ENCODE results near the gene HP1BP3. TPM values are rescaled to one million over a fixed set of nuclear protein-coding genes. Genes with fewer than 3 reads are reported as not detected.

Gene HP1BP3
- total RNA-seq, 1 donor from 2014 or later = 257 TPM

DNA sequence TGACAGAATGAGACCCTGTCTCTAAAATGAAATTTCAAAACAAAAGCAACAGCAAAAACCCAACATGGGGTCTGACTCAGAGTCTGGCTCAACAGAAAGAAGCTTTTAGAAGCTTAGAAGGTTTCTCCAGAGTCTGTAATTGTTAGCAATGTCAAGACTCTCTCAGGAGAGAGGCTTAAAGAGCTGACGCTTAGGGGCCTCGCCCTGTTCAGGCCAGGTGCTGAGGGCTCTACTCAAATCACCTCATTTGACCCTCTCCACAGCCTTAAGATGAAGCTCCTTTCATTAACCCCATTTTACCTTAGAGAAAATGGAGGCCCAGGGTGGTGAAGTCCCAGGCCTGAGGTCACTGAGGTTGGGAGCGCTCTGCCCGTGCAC lies 64.0 kb downstream of the HP1BP3 start:
- H2AFZ ChIP-seq (replicated peaks) = no peak overlapping the region
- Mint-ChIP-seq H3K4me3 (no peak overlapping the region), H3K4me1 (peaks cover 11% of the 10 kb centered on the region), H3K27ac (no peak overlapping the region), H3K27me3 (ENCODE audit: insufficient read depth, low read depth) (peaks cover 8% of the 10 kb centered on the region), H3K9me3 (no peaks in the 10 kb centered on the region), H3K36me3 (no peaks in the 10 kb centered on the region)
- H3K79me2 ChIP-seq (ENCODE audit: low read depth) = no peaks in the 10 kb centered on the region
- H3K27me3 ChIP-seq = peaks cover 22% of the 10 kb centered on the region
- H3K27ac ChIP-seq = no peak overlapping the region
- no peak overlapping the region for H3K4me2 ChIP-seq
- H3K4me3 ChIP-seq = no peak overlapping the region
- peaks cover 2% of the 10 kb centered on the region for H4K20me1 ChIP-seq (ENCODE audit: low read depth)
- no peak overlapping the region for H3K9ac ChIP-seq
- no peak for DNase-seq (ENCODE audit: low spot score)
- no peaks in the 10 kb centered on the region for H3K36me3 ChIP-seq
- H3F3A ChIP-seq (ENCODE audit: low read depth) = no peaks in the 10 kb centered on the region
- no peaks in the 10 kb centered on the region for H3K9me3 ChIP-seq (ENCODE audit: low read depth)
- H3K4me1 ChIP-seq = peaks cover 3% of the 10 kb centered on the region
- TF ChIP-seq EZH2phosphoT487 (IDR thresholded peaks at IDR 0.05) (no peak), EZH2 (IDR thresholded peaks at IDR 0.05) (no peak)
- TF ChIP-seq, protein P1, sequence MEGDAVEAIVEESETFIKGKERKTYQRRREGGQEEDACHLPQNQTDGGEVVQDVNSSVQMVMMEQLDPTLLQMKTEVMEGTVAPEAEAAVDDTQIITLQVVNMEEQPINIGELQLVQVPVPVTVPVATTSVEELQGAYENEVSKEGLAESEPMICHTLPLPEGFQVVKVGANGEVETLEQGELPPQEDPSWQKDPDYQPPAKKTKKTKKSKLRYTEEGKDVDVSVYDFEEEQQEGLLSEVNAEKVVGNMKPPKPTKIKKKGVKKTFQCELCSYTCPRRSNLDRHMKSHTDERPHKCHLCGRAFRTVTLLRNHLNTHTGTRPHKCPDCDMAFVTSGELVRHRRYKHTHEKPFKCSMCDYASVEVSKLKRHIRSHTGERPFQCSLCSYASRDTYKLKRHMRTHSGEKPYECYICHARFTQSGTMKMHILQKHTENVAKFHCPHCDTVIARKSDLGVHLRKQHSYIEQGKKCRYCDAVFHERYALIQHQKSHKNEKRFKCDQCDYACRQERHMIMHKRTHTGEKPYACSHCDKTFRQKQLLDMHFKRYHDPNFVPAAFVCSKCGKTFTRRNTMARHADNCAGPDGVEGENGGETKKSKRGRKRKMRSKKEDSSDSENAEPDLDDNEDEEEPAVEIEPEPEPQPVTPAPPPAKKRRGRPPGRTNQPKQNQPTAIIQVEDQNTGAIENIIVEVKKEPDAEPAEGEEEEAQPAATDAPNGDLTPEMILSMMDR (IDR thresholded peaks at IDR 0.05) = no peak

DNA sequence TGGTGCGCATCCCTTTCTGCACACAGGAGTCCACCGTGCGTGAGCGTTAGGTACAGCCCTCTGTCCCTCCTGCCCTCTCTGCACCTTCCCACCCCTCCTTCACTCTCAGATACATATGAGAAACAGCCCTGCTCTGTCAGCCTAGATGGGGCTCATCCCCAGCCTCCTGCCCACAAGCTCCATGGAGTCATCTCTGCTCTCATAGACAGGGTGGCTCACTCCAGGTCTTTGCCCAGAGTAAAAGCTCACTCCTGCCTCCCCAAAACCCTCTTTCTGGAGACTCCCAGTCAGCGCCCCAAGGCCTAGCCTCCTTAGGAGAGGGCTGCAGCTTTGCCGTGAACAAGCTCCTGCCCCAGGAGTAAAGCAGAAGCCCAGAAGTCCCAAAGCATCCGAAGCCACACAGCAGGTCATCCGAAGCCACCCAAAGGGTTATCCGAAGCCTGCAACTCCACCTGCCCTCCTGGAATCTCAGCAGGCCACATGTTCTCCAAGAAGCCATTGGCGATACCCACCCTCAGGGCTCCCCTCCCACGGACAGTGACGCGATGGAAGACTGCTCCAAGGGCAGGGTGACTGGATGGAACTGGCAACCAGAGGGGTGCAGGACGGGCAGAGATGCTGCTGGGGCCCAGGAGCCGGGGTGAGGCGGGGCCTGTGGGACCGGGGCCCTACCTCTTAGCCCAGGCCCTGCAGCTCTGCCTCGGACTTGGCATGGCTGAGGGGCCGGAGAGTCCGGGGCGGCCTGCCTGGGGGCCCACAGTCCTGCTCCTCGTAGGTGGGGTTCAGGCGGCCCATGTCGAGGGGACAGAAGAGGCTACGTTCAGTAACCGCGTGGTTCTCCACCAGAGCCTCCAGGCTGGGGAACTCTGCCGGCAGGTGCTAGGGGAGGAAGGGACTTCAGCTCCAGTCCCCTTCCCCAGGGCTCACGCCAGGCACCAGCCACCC lies 65.7 kb downstream of the HP1BP3 start:
- H3K9me3 Mint-ChIP-seq = no peaks in the 10 kb centered on the region
- Histone ChIP-seq H3K9ac (no peak overlapping the region), H3K4me1 (no peaks in the 10 kb centered on the region), H3F3A (ENCODE audit: low read depth) (peaks cover 4% of the 10 kb centered on the region), H3K36me3 (no peaks in the 10 kb centered on the region), H3K9me3 (ENCODE audit: low read depth) (no peaks in the 10 kb centered on the region), H2AFZ (replicated peaks) (no peak overlapping the region), H3K4me2 (no peak overlapping the region), H4K20me1 (ENCODE audit: low read depth) (no peaks in the 10 kb centered on the region), H3K27ac (no peak overlapping the region), H3K27me3 (peaks cover 35% of the 10 kb centered on the region), H3K79me2 (ENCODE audit: low read depth) (no peaks in the 10 kb centered on the region), H3K4me3 (no peak overlapping the region)
- peak overlapping the region; percentile 16 for H3K27ac Mint-ChIP-seq
- no peak for DNase-seq (ENCODE audit: low spot score)
- no peak overlapping the region for H3K4me3 Mint-ChIP-seq
- peaks cover 14% of the 10 kb centered on the region for H3K4me1 Mint-ChIP-seq
- no peaks in the 10 kb centered on the region for H3K36me3 Mint-ChIP-seq
- H3K27me3 Mint-ChIP-seq (ENCODE audit: insufficient read depth, low read depth) = peaks cover 12% of the 10 kb centered on the region
- no peak for TF ChIP-seq EZH2 (IDR thresholded peaks at IDR 0.05)

DNA sequence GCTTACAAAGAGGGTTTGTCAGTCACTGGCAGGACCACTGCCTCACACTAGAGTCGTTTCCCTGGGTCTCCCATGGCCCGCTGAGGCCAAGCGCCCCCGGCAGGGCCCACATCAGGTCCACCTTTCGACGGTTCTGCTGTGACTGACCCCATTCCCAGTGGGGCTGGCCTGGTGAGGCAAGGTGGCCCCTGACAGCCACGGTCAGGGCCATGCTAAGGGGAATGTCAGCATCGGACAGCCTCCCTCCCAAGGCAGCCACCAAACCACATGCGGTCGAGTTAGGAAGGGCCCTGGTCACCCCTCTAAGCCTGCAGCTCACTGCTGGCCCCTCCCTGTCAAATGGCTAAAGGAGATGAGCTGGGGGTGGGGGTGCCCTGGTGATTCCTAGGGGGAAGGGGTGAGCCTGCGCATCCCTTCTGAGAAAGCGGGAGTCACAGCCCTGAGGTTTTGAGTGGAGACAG lies 66.4 kb downstream of the HP1BP3 start:
- Histone ChIP-seq H3K9me3 (ENCODE audit: low read depth) (no peaks in the 10 kb centered on the region), H3F3A (ENCODE audit: low read depth) (peaks cover 4% of the 10 kb centered on the region), H3K27me3 (peaks cover 35% of the 10 kb centered on the region), H2AFZ (replicated peaks) (no peak overlapping the region), H3K4me2 (no peak overlapping the region), H3K36me3 (no peaks in the 10 kb centered on the region), H3K9ac (no peak overlapping the region), H3K79me2 (ENCODE audit: low read depth) (no peaks in the 10 kb centered on the region), H3K4me3 (no peak overlapping the region), H3K27ac (no peak overlapping the region), H3K4me1 (no peaks in the 10 kb centered on the region), H4K20me1 (ENCODE audit: low read depth) (no peaks in the 10 kb centered on the region)
- Mint-ChIP-seq H3K9me3 (no peaks in the 10 kb centered on the region), H3K36me3 (no peaks in the 10 kb centered on the region), H3K27me3 (ENCODE audit: insufficient read depth, low read depth) (peaks cover 12% of the 10 kb centered on the region), H3K4me3 (no peak overlapping the region), H3K27ac (no peak overlapping the region), H3K4me1 (peaks cover 16% of the 10 kb centered on the region)
- TF ChIP-seq, protein P1 (IDR thresholded peaks at IDR 0.05) = no peak
- TF ChIP-seq EZH2phosphoT487 (IDR thresholded peaks at IDR 0.05) = no peak
- TF ChIP-seq EZH2 (IDR thresholded peaks at IDR 0.05) = no peak
- no peak for DNase-seq (ENCODE audit: low spot score)
